Sigmoid colon (tissue), 7 donors: ENCODE measurements around the gene SUPT3H. TPM values are rescaled to one million over a fixed set of nuclear protein-coding genes. Genes with fewer than 3 reads are reported as not detected.

Experiments
- DNase-seq: peaks from one replicate; pipeline ENCODE4 v3.0.0-alpha.2; 2019
- H3K27ac ChIP-seq, 4 donors: fragments of 200-600 bp; sonication (generic); one replicate each; pipeline ENCODE4 v1.5.1; 2016 to 2019; ENCODE audit warnings: mild to moderate bottlenecking in 1 of 4
- H3K27me3 ChIP-seq, 3 donors: fragments of 200-600 bp; sonication (generic); one replicate each; pipeline ENCODE4 v1.5.1; 2019; ENCODE audit warnings: mild to moderate bottlenecking in 1 of 3
- H3K36me3 ChIP-seq, 4 donors: fragments of 200-600 bp; sonication (generic); one replicate each; pipeline ENCODE4 v1.5.1; 2016 to 2019
- H3K4me1 ChIP-seq, 4 donors: fragments of 200-600 bp; sonication (generic); one replicate each; pipeline ENCODE4 v1.5.1; 2017 to 2019
- H3K4me3 ChIP-seq, 4 donors: fragments of 200-600 bp; sonication (generic); one replicate each; pipeline ENCODE4 v1.5.1; 2017 to 2019; ENCODE audit warnings: mild to moderate bottlenecking in 2 of 4, moderate library complexity in 1 of 4
- H3K9me3 ChIP-seq, 4 donors: fragments of 200-600 bp in 3 of 4; sonication (generic) in 3 of 4; one replicate each; pipeline versions ENCODE4 v1.5.1 to v1.6.1; 2013 to 2019
- EP300 ChIP-seq, 4 donors: sonication (generic); formaldehyde crosslinking; IDR thresholded peaks; one replicate each; pipeline ENCODE4 v1.6.1; 2017; ENCODE audit warnings: antibody characterized with exemption in 4 of 4
- POLR2A ChIP-seq, 2 donors: fragments of 450-650 bp; IDR thresholded peaks; one replicate each; pipeline ENCODE4 v1.6.1; 2016; ENCODE audit warnings: antibody characterized with exemption in 2 of 2, mild to moderate bottlenecking in 2 of 2, moderate library complexity in 2 of 2
- POLR2AphosphoS5 ChIP-seq, 4 donors: sonication (generic); formaldehyde crosslinking; IDR thresholded peaks; one replicate each; pipeline ENCODE4 v1.6.1; 2017; ENCODE audit warnings: antibody characterized with exemption in 4 of 4
- WGBS, 2 donors: extraction: QIAGEN DNeasy Blood & Tissue Kit; methylation state at CpG; one replicate each; pipeline ENCODE4 v1.1.7; 2013; 5-methylcytosine and 5-hydroxymethylcytosine counted together
- intact Hi-C: fragments of 100-400 bp; cut with DNase I; formaldehyde crosslinking; loops from one replicate; pipeline ENCODE4 v1.15.1; 2023
- polyA plus RNA-seq, 3 donors: library from polyadenylated mRNA; stranded (reverse); fragments of 200-250 nt; gene quantifications; one replicate each; pipeline ENCODE4 v1.2.3, GENCODE V29; 2013
- total RNA-seq, 4 donors: library from RNA; depleted of rRNA; stranded (reverse); fragments of >200 nt; gene quantifications; one replicate each; pipeline ENCODE4 v1.1.0, GENCODE V29; 2016
- TF ChIP-seq, protein P1 (sequence below), 4 experiments: fragments of 450-650 bp in 3 of 4; fragments of 200-600 bp in 1 of 4; IDR thresholded peaks; one replicate each; pipeline ENCODE4 v1.5.1; 2016 to 2019; ENCODE audit warnings: antibody characterized with exemption in 4 of 4, mild to moderate bottlenecking in 3 of 4, moderate library complexity in 2 of 4
- donor health status: healthy with polysubstance abuse.
- donor health status: Bipolar disorder and iron deficiency.
- donor health status: healthy.

Gene SUPT3H
- total and polyA plus RNA-seq, 7 donors, result 1.6 to 18.2 (median 10.6) TPM

GRCh38 chr6:45127185-45127584 lies 250.5 kb downstream of the SUPT3H start:
- TF ChIP-seq EP300 (IDR thresholded peaks at IDR 0.05) (no peak), POLR2AphosphoS5 (IDR thresholded peaks at IDR 0.05) (no peak), POLR2A (IDR thresholded peaks at IDR 0.05) (no peak)
- TF ChIP-seq, protein P1, sequence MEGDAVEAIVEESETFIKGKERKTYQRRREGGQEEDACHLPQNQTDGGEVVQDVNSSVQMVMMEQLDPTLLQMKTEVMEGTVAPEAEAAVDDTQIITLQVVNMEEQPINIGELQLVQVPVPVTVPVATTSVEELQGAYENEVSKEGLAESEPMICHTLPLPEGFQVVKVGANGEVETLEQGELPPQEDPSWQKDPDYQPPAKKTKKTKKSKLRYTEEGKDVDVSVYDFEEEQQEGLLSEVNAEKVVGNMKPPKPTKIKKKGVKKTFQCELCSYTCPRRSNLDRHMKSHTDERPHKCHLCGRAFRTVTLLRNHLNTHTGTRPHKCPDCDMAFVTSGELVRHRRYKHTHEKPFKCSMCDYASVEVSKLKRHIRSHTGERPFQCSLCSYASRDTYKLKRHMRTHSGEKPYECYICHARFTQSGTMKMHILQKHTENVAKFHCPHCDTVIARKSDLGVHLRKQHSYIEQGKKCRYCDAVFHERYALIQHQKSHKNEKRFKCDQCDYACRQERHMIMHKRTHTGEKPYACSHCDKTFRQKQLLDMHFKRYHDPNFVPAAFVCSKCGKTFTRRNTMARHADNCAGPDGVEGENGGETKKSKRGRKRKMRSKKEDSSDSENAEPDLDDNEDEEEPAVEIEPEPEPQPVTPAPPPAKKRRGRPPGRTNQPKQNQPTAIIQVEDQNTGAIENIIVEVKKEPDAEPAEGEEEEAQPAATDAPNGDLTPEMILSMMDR (IDR thresholded peaks at IDR 0.05), result no peak
- WGBS, 2 donors, result 93 to 97% methylated on average over 2 of the region's 2 CpGs
- Histone ChIP-seq H3K4me1 (peaks cover 0 to 3% (median 0%) of the 10 kb centered on the region in 4 donors), H3K36me3 (no peaks in the 10 kb centered on the region), H3K27ac (no peak overlapping the region), H3K9me3 (no peaks in the 10 kb centered on the region), H3K27me3 (no peaks in the 10 kb centered on the region), H3K4me3 (no peak overlapping the region)
- intact Hi-C loops, result no loop called here
- DNase-seq, result no peak

GRCh38 chr6:45126033-45126432 lies 251.7 kb downstream of the SUPT3H start:
- no peaks in the 10 kb centered on the region for H3K9me3 ChIP-seq
- TF ChIP-seq, protein P1 (IDR thresholded peaks at IDR 0.05), result no peak
- TF ChIP-seq EP300 (IDR thresholded peaks at IDR 0.05) (no peak), POLR2AphosphoS5 (IDR thresholded peaks at IDR 0.05) (no peak), POLR2A (IDR thresholded peaks at IDR 0.05) (no peak)
- intact Hi-C loops, result no loop called here
- H3K27ac ChIP-seq, result no peak overlapping the region
- no peaks in the 10 kb centered on the region for H3K4me1 ChIP-seq
- no peak for DNase-seq
- no peaks in the 10 kb centered on the region for H3K36me3 ChIP-seq
- no peak overlapping the region for H3K4me3 ChIP-seq
- H3K27me3 ChIP-seq, result no peaks in the 10 kb centered on the region

GRCh38 chr6:45123023-45123422 lies 254.7 kb downstream of the SUPT3H start:
- 85 to 97% methylated on average over 1 of the region's 1 CpG for WGBS, 2 donors
- TF ChIP-seq POLR2AphosphoS5 (IDR thresholded peaks at IDR 0.05) (no peak), EP300 (IDR thresholded peaks at IDR 0.05) (no peak)
- TF ChIP-seq, protein P1 (IDR thresholded peaks at IDR 0.05), result no peak
- intact Hi-C loops, result no loop called here
- Histone ChIP-seq H3K27me3 (no peaks in the 10 kb centered on the region), H3K9me3 (no peaks in the 10 kb centered on the region), H3K4me1 (no peaks in the 10 kb centered on the region), H3K36me3 (no peaks in the 10 kb centered on the region), H3K4me3 (no peak overlapping the region), H3K27ac (no peak overlapping the region)
- DNase-seq, result no peak

- Histone ChIP-seq H3K27me3 (no peaks in the 10 kb centered on the region), H3K4me1 (peaks cover 0 to 4% (median 0%) of the 10 kb centered on the region in 4 donors), H3K4me3 (no peak overlapping the region), H3K27ac (no peak overlapping the region), H3K9me3 (no peaks in the 10 kb centered on the region), H3K36me3 (no peaks in the 10 kb centered on the region)
- DNase-seq, result no peak
- WGBS, 2 donors, result 83 to 85% methylated on average over 1 of the region's 1 CpG
- TF ChIP-seq, protein P1 (IDR thresholded peaks at IDR 0.05), result no peak
- TF ChIP-seq EP300 (IDR thresholded peaks at IDR 0.05) (no peak), POLR2A (IDR thresholded peaks at IDR 0.05) (no peak), POLR2AphosphoS5 (IDR thresholded peaks at IDR 0.05) (no peak)
- intact Hi-C loops, result no loop called here
Observed at GRCh38 chr6:45118754-45119153, 259.0 kb downstream of the SUPT3H start.

DNA sequence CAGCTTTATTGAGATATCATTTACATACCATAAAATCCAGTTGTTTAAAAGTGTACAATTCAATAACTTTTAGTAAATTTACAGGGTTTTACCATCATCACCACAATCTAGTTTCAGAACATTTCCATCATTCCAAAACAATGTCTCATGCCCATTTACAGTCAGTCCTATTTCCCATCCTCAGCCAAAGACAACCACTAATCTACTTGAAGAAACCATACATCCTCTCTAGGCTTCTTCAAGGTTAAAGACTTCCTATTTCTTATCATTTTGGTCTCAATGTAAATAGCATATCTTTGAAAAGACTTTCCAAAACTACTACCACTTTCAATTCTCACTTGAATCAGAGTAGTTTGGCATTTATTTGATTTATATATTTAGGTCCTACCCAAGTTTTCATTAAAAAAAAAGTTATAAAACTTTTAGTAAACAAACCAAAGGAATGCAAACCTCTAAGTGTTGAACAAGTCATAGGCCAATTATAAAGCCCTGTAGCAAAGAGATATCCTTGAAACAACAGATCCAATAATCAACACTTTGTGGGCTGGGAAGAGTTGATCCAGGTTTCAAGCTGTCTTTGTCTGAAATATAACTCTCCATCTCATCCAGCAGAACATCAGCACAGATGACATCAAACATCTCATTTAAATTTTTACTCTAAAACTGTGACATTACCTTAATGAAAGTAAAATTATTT lies 260.9 kb downstream of the SUPT3H start:
- Histone ChIP-seq H3K27me3 (no peaks in the 10 kb centered on the region), H3K9me3 (no peaks in the 10 kb centered on the region), H3K36me3 (no peaks in the 10 kb centered on the region), H3K4me3 (no peak overlapping the region), H3K4me1 (peaks cover 0 to 4% (median 0%) of the 10 kb centered on the region in 4 donors), H3K27ac (no peak overlapping the region)
- intact Hi-C loops, result no loop called here
- DNase-seq, result no peak
- TF ChIP-seq POLR2AphosphoS5 (IDR thresholded peaks at IDR 0.05) (no peak), POLR2A (IDR thresholded peaks at IDR 0.05) (no peak), EP300 (IDR thresholded peaks at IDR 0.05) (no peak)
- TF ChIP-seq, protein P1 (IDR thresholded peaks at IDR 0.05), result no peak
